NCI-H2196 treated with DMSO at 0.1 percent for 48 hours (cell line): Measurements from ENCODE around the gene FRYL.
"Not testable (repeated sequence)": the region's sequence is repeated elsewhere in the genome, so short reads cannot be mapped to it uniquely, and the experiment has no call there.

Source experiments
- DNase-seq: peaks from one replicate; lab custom pipeline; 2025; ENCODE audit not compliant: unreplicated experiment; lab: John Stamatoyannopoulos, UW

FRYL gene

DNA sequence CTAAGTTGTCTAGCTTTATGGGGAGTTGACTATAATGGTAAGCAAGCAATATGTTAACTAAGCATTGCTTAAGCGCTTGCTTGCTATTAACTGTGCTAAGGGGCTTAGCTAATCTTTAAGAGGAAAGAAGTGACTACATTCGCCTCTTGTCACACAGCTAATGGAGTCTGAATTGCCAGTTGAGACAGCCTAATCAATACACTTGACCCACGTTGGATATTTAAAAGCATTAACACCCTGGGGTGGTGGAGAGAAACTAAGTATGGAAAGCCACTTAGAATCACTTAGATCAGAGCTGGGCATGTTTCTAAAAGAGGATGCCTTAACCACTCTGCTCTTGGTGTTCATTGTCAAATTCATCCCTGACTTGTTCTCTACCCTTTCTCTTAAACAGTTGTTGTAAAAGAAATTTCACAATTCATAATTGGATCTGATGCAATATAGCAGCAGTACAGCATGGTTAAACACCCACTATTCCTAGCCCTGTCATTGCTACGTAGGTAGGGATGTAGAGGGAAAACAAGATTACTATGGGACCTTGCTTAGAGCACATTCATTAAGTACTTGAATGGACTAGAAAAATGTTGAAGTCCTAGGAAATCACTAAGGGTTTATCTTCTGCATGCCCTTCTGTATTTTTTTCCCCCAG, 286.5 kb downstream of the FRYL start:
- DNase-seq, result no peak

DNA sequence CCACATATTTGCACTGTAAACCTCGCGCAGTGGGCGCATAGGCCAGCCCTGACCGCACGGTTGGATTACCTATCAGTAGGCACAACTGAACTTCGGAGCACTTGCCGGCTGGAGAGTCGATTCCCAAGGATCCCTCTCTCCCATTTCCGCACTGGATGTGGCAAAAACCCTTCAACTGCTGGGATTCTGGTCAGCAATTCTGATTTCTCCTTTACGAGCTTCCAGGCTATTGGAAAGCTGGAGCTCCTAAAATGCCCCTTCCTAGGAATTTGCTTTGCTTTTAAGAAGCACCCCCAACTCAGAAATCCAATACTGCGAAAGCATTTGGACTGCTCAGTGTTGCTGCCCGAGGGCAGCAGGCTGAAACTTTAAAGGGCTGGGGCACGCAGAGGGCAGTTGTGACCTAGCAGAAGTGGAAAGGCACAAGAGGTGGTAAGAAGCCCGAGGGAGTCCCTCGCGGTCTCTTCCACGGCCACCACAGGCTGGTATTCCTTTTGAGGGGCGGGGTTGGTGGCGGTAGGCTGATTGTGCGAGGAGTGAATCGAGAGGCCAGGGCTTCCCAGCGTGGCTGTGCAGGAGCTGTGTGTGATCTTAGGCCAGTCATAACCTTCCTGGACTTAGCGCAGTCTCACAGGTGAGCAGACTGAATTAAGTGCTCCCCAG, 288.4 kb downstream of the FRYL start:
- DNase-seq, result no peak

DNA sequence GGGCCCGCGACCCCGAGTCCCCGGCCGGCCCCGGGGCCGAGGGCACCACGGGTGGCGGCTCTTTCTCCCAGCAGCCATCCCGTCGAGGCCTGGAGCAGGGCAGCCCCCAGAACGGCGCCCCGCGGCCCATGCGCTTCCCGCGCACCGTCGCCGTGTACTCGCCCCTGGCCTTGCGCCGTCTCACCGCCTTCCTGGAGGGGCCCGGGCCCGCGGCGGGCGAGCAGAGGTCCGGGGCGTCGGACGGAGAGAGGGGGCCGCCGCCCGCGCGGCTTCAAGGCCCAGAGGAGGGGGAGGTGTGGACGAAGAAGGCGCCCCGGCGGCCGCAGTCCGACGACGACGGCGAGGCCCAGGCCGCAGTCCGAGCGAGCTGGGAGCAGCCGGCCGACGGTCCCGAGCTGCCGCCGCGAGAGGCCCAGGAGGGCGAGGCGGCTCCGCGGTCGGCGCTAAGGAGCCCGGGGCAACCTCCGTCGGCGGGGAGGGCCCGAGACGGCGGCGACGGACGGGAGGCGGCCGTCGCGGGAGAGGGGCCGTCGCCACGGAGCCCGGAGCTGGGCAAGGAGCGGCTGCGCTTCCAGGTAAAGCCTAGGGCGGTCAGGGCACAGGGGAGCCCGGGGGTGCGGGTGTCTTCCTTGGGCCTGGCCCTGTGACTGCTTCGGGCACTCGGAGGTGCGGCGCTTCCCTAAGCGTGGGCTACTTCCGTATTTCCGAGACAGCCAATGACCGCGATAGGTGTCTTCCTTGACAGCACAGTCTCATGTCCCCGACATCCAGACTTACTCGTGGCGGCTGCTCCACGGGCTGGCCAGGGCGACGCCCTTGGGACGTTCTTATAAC, 289.2 kb downstream of the FRYL start:
- DNase-seq, result no peak

DNA sequence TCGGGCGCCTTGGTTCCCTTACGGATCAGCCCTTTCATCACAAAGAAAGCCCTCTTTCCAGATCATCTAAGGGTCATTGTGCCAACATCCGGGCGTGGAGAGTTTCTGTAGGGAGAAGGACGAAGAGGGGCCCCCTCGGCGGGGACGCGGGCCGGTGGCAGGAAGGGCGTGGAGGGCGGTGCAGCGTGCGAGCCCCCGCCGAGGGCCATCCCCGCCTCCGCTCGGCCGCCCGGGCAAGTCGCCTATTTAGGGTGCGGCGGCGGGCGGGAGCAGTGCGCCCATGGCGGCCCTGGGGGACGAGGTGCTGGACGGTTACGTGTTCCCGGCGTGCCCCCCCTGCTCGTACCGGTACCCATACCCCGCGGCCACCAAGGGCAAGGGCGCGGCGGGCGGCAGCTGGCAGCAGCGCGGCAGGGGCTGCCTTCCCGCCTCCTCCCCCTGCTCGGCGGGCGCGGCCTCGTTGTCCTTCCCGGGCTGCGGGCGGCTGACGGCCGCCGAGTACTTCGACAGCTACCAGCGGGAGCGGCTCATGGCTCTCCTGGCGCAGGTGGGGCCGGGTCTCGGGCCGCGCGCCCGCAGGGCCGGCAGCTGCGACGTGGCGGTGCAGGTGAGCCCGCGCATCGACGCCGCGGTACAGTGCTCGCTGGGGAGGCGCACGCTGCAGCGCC, 289.9 kb downstream of the FRYL start, which contains the start of gene ZAR1:
ZAR1 (plus strand) TSS at position 241 of the 668 bp plus-strand sequence; CDS start at position 281, 40 bp downstream.
- no peak for DNase-seq

DNA sequence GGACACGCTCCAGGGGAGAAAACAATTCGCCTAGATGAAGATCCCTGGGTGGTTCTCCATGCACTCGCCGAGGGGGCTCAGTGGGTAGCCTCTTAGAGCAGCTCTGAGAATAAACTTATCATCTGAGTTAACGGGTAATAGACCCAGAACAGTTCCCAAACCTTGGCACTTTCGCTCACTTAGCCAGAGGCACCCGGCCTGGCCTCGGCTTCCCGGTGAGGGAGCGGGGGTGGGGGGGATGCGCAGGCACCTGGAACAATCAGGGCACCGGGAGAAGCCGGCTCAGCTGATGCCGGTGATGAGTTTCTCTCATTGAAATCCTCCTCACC, 290.4 kb downstream of the FRYL start:
- DNase-seq, result no peak

DNA sequence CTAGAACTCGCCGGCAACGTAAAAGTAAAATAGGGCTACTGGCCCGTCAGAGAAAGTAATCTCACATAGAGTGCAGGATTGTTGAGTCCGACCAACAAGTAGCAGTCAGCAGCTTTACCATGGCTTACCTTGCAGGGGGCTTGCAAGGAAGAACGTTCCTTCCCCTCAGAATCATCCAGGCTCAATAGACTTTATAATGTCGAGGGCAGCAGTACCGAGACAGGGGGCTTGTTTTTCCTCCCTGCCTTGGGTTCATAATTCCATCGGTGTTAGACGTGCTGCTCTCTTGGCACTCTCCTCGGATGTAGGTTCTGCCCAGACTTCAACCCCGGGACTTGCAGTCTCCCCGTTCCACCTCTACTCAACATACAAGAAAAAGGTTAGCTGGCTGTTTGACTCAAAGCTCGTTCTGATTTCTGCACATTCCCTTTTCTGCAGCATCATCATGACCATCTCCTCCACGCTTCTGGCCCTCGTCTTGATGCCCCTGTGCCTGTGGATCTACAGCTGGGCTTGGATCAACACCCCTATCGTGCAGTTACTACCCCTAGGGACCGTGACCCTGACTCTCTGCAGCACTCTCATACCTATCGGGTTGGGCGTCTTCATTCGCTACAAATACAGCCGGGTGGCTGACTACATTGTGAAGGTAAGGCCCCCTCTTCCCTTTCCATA, 295.4 kb downstream of the FRYL start:
- no peak for DNase-seq

DNA sequence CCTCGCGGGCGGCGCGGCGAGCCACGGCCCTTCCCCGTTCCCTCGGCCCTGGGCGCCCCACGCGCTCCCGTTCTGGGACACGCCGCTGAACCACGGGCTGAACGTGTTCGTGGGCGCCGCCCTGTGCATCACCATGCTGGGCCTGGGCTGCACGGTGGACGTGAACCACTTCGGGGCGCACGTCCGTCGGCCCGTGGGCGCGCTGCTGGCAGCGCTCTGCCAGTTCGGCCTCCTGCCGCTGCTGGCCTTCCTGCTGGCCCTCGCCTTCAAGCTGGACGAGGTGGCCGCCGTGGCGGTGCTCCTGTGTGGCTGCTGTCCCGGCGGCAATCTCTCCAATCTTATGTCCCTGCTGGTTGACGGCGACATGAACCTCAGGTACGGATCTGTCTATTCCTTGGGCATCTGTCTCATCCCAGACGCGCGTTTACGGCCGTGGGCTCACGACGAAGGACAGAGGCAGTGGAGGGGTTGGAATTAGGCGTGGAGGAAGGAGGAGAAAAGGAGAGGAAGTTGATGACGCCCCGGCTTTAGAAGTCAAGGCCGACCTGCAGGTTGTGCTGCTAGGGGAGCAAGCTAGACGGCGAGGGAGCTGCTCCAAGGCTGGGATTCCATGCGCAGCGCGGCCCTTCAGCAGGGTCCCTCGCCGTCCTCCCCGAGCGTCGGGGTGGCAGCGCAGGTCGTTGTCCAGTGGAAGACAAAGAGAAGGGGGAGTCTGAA, 296.1 kb downstream of the FRYL start:
- DNase-seq, result no peak

DNA sequence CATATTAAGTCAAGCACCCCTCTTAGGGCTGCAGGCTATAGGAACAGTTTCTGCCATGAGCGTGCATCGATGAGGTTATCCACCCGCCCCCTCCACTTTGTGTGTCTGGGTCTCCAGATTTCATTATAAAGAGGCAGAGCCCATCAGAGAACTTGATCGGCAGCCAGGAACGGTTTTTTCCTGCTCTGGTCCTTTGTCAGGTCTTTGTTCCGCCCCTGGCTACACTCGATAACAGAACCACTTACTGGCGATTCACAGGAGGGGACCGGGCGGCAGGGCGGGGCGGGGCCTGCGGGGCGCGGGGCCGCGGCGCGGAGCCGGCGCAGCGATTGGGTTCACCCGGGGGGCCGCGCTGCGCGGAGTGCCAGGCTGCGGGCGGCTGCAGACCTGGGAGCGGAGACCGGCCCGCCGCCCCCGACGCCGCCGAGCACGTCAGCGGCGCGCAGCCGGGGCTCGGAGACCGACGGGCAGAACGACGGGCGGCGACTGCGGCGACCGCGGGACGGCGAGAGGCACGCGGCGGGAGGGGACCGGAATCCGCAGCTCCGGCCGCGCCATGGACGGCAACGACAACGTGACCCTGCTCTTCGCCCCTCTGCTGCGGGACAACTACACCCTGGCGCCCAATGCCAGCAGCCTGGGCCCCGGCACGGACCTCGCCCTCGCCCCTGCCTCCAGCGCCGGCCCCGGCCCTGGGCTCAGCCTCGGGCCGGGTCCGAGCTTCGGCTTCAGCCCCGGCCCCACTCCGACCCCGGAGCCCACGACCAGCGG, 296.9 kb downstream of the FRYL start, which contains the start of gene SLC10A4:
SLC10A4 (plus strand) TSS at position 338 of the 771 bp plus-strand sequence; CDS start at position 557, 219 bp downstream.
- DNase-seq, result no peak

DNA sequence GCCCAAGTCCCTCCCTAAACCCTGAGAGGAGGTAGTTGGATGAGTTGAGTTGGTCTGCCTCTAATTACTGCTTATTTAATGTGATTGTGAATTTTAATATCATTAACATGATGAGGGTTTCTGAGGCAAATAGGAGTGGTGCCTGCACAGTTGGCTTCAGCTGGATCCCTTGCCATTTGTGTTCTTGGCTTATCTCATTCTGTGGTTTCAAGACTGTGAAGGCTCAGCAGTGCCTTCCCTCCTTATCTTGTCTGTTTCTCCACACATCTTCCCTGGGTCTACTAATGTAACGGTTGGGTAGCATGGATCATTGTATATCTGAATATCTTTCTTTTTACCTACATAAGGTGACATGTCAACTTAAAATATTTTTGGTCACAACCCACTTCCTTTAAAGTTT, 298.5 kb downstream of the FRYL start:
- DNase-seq, result no peak

DNA sequence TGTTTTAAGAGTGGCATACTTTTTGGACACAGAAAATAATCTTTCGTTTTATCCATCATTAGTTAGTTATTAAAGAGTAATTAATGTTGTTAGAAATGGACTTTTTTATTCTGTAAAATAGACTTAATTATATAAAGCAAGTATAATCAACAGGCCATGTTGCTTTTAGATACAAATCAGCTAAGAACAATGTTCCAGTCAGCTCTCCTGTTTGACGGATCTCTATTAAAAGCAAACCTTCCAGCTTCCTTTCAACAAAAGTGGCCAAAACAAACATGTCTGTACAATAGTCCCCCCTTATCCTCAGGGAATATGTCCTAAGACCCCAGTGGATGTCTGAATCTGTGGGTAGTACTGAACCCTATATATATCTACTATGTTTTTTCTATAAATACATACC, 301.8 kb downstream of the FRYL start:
- no peak for DNase-seq

DNA sequence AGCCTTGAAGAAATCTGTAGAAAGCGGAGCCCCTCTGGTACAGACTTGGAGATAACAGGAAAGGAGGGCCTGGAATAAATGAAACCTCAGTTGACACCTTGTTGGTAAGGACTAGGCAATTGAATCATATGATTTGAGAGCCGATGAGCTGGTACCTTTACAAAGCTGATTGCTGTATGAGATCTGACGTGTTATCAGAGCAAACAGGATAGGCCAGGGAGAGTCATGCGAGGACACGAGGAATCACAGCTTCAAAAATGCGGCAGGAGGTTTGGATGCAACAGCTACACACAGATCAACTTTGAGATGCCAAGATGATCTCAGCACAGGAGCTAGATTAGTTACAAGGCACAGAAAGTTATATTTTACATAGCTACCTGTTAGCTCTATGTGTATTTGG, 304.3 kb downstream of the FRYL start:
- DNase-seq, result no peak

DNA sequence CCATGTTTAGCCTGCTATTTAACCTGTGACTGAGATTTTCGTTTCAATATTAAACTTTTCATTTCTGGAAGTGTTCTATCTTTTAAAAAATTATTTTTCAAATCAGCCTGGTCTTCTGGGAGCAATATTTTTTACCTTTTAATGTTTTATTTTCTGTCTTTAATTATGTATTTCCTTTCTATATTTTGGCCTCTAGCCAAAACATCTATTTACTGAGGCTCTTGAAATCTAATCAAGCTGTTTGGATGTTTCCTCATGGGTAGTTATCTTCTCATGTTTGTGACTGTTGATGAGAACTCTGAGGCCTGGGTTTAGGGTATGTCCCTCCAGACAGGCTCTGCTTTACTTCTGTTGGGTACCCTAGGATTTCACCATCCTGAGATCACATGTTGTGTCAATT, 307.3 kb downstream of the FRYL start:
- DNase-seq, result no peak

DNA sequence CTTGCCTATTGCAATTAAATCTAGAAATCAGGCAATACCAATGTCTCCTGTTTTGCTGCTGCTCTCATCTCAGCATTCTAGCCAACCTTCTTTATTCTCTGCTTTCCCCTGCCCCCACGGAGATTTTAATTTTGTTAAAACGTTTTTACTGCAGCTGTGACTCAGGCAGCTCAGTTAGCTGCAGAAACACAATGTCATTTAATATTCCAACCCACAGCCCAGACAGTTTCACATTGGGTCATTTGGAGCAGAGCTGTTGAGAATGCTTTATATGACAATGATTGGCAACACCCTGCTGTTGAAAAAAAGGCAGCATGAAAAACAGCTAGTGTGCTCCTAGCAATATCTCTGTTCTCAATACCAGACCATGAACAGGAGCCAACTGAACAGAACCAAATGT, 309.5 kb downstream of the FRYL start:
- no peak for DNase-seq

DNA sequence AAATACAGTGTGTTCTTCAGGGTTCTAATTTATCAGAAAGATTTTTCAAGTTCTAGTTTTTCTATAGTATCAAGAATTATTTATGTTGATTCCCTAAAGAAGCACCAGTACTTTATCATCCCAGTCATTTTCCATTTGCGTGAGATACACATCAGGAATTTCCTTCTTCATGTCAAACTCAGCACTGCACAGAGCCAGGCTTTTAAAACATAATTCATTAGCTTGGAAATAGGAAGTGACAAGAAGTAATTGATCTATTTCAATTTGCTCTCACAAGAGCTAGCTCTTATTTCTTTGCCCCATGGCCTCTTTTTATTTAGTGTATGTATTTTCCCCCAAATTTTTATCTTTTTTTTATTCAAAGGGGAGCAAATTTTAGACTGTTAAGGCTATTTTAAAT, 309.9 kb downstream of the FRYL start:
- no peak for DNase-seq

DNA sequence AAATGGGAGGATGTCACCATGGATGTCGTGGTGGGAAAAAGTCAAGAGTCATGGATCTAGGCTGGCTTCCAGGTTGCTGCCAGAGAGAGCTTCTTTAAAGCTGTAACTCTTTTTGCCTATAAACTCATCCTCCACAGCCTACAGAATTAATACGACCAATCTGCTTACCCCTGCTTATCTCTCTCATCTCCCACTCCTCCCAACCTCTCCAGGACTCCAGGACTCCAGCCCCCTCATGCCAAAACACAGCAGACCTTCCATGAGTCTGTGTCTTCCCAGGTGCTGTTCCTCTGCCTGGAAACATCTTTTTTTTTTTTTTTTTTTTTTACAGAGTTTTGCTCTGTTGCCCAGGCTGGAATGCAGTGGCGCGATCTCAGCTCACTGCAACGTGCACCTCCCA, 312.2 kb downstream of the FRYL start:
- DNase-seq, result no peak

DNA sequence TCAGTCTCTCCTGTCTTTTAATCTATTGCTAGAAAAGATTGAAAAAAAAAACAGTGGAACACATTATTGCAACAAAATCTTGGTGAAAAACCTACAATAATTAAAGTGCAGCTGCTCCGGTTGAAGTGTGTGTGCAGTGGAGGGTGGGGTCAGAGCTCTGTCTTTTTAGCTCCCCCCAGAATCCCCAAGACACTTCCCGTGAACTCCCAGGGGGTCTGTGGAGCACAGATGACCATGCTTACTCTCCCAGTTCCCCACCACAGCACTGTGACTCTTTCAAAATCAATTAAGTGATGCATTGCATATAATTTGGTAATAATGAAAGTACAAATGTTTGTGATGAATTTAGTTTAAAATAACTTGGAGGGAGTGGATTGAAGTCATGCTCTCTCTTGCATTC, 312.6 kb downstream of the FRYL start:
- no peak for DNase-seq

DNA sequence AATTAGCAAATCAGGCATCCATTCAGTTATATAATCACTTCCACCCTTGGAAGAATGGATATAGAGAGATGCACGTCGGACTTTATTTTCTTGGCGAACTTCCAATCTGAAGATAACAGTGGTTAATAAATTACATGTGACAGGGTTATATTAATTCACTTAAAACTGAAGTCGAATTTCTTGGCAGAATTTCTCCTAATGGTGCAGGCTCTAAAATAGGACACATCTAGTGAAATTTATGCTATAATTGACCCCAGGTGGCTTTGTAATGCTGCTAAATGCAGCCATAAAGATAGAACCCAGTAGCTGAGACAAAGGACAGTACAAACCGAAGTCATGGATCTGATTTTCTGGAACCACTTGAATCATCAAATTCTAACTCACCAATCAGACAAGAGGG, 317.7 kb downstream of the FRYL start:
- no peak for DNase-seq

DNA sequence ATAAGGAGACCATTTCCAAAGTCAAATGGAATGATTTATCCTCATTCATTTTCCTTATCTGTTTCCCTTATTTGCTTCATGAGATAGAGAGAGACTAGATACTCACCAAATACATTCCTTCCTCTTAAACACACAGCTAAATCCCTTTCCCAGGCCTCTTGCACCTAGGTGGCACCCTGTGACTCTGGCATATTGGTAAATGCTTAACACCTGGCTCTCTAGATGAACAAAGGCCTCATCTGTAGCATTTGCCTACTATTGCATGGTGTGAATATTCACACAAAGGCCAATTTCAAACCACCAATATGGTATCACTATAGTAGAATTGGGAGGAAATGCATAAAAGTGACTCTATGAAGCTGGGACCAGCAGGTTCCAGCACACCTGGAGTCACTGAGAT, 319.1 kb downstream of the FRYL start:
- DNase-seq, result no peak

DNA sequence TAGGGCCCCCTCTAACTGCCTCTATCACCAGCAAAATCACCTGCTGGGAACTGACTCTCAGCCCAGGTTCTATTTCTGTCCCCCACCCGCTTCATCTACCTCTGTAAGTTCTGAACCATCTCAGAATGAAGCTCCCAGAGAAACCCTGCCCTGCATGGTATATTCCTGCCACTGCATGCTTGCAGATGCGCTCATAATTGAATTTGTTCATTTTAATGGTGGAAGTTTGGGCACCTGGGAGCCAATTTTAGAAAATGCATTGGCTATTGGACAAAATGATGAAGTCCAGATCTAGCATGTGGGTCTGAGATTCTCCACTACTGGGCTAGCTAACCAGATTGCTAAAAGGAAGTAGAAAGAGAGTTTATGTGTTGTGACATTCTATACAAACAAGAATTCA, 325.5 kb downstream of the FRYL start:
- no peak for DNase-seq

DNA sequence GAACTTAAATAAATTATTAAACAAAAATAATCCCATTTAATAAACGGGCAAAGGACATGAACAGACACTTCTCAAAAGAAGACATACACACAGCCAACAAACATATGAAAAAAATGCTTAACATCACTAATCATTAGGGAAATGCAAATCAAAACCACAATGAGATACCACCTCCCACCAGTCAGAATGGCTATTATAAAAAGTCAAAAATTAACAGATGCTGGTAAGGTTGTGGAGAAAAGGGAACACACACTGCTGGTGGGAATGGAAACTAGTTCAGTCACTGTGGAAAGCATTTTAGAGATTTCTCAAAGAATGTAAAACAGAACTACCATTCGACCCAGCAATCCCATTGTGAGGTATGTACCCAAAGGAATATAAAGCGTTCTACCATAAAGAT, 328.4 kb downstream of the FRYL start:
- DNase-seq, result not testable (repeated sequence)
